HG03060 (cell line): ENCODE results near the gene GNG10.
"Not testable (repeated sequence)": the region's sequence is repeated elsewhere in the genome, so short reads cannot be mapped to it uniquely, and the experiment has no call there.

ENCODE experiments used
- ATAC-seq: cut with Tn5 transposase; IDR thresholded peaks from one replicate; pipeline ENCODE4 v1.9.1; 2021; ENCODE audit warnings: low read depth, moderate number of reproducible peaks; ENCODE audit not compliant: unreplicated experiment

Gene GNG10

DNA sequence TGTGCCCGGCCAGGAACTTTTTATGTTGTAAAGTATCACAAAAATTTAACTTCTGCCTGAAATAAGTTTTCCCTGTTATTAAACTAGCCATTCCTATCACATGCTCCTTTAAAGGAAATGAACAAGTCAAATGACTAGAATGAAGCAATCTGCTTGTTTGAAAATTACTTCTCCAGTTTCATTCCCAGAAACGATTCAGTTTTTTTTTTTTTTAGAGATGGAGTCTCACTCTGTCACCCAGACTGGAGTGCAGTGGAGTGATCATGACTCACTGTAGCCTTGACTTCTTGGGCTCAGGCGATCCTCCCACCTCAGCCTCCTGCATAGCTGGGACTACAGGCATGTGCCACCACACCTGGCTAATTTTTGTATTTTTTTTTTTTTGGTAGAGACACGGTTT, 13.3 kb upstream of the GNG10 start:
- no peak for ATAC-seq

DNA sequence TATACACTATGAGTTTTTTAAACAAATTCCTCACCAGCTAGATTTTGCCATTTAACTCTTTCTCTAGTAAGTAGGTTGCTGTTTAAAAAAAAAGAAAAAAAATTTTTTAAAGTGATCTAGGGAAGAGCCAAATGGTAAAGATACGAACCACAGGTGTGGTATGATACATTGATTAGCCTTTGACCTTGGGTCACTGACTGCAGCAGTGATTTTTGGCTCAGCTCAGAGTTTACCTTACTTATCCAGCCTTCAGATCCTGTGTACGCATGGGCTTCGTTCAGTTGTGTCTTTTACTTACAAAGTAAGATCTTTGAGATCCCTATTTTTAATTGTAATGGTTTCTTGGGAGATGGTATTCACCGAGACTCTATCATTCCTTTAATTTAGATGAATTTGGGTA, 12.4 kb upstream of the GNG10 start:
- ATAC-seq: no peak

DNA sequence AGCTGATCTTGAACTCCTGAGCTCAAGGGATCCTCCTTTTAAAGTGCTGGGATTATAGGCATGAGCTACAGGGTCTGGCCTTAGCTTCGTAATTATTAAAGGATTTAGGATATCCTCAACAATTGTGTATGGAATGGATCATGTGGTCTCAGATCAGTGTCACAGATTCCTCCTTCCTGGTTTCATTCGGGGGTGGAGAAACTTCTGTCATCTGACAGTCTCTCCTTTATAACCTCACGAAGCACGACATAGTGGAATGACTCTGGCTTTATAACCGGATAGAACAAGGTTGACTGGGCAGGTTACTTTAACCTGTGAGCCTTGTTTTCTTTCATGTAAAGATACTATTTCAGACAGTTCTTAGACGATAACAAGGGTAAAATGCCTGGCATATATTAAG, 4.4 kb upstream of the GNG10 start:
- no peak for ATAC-seq

DNA sequence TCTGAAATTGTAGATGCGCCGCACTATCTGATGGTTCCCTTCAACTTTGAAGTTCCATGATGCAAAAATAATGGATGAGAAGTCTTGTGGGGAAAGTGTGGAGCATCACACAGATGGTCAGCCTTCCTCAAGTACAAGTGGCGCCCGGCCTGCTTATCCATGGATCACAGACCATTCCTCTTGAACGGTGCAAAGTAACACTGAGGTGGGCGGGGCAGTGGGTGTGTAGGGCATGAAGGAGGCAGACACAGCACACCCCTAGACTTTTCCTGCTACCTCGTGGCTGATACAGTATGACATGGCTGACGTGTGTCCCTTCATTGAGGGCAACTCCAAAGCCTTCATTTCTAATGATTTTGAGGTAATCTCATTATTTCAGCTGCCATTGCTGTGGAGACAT, 2.5 kb upstream of the GNG10 start:
- no peak for ATAC-seq

DNA sequence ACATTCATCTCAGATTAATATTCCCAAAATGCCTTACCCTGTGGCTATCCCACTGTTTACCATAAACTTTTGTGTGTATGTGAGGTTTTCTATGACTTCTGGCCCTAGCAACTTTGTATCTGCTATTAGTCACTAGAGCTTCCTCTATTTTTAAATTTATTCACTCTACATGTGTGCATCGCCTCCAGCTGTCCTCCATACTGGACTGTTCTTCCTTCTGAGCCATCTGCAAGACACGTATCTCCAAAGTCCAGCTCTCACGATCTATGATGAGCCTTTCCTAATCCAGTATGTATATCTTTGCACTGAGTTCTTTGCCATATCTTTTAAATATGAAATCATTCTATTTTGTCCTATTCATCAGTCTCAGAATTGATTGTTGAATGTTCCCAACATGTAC, 1.7 kb upstream of the GNG10 start:
- ATAC-seq: no peak

DNA sequence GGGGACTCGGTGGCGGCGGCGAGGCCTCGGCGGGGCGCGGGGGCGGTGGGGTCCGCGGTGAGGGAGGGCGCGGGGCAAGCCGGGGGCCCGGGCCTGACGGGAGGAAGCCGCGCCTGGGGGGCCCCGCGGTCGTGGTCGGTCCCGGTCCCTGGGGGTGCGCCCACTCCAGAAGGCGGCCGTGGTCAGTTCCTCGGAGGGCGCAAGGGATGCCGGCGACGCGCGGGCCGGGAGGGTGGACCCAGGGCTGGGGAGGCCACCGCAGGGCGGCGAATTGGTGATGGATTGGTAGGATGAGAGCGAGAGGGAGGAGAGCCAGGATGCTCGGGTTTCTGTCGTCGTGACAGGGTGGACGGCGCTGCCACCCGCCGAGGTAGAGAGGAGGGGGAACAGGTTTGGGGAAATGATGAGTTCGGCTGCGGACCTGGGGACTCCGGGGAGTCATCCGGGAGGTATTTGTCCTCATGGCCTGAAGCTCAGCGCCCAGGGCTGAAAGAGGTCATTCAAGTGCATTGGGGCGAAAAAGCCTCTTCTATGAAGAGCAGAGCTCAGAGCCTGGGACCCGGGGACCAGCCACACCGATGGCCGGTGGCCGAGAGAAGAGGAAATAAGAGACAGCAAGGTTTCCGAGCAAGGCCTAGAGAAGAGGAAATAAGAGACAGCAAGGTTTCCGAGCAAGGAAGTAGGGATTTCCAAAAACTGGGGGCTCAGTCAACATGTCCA, 557 bp downstream of the GNG10 start:
- ATAC-seq: no peak

DNA sequence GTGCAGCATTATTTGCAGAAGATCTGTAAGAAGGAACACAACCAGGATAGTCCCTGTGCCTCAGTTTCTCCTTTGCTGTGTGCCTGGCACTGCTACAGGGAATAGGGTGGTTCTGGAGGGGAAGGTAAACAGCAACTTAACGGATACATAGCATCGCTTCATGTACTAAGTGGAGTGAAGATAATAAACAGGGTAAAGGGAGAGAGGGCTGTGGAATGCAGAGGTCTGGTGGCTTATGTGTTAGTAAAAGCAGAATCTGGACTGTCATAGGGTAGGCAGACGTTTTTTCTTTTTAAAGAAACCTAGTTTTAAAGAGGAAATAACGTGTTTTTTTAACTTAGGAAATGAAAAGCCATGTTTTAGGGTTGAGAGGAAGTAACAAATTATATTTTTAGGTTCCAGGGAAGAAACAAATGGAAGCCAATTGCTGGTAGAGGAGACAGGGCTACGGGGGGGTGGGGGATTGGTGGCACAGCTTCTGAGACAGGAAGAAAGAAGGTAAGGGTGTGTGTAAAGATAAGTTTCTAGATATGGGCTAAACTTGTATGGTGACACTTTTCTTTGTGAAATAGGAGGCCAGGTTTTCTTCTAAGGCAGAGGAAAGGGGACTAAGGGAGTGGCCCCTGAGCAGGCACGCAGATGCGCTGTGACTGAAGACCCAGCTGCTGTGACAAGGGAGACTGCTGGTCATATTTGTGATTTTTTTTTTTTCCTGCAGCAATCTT, 1.3 kb downstream of the GNG10 start:
- no peak for ATAC-seq

DNA sequence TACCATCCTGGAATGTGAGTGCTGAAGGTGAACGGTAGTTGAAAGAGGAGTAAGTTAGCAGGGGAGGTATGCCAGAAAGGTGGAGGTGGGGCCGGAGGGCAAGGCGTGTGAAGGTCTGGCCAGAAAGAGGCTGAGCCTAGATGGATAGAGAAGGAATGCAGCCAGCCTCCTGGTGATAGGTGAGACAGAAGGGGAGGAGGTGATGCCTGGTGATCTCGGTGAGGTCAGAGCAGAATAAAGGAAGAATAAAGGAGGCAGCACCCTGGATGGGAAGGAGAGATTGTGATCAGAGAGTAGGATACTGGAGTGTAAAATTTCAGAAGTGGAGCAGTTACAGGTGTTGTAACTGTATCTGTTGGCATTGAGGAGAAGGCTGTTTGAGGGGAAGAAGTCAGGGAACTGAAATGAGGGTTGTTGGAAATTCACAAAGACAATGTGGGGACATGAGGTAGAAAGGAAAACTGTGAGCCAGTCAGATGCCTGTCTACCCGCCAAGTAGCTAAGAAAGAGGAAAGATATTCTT, 2.0 kb downstream of the GNG10 start:
- ATAC-seq: no peak

DNA sequence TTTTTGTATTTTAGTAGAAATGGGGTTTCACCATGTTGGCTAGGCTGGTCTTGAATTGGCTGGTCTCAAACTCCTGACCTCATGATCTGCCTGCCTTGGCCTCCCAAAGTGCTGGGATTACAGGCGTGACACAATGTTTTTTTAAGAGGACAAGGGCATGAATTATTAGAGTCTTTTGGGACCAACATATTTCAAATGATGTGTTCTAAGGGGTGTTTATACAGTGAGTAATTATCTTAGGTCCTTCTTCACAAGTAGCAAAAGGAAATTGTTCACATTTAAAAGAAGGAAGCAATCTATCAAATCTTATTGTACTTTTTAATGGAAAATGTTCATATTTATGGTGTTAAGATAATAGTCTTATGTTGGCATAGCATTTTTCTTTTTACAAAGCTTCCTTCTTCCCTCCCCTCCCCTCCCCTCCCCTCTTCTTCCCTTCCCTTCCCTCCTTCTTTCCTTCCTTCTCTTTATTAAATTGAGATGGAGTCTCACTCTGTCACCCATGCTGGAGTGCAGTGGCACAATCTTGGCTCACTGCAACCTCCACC, 6.7 kb downstream of the GNG10 start:
- ATAC-seq: no peak

DNA sequence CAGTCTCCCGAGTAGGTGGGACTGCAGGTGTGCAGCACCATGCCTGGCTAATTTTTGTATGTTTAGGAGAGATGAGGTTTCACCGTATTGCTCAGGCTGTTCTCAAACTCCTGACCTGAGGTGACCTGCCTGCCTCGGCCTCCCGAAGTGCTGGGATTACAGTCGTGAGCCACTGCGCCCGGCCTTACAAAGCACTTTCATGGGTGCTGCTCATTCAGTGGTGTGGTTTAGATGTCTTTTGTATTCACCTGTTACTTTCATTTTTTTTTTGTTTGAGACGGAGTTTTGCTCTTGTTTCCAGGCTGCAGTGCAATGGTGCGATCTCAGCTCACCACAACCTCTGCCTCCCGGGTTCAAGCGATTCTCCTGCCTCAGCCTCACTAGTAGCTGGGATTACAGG, 7.2 kb downstream of the GNG10 start:
- ATAC-seq: not testable (repeated sequence)

DNA sequence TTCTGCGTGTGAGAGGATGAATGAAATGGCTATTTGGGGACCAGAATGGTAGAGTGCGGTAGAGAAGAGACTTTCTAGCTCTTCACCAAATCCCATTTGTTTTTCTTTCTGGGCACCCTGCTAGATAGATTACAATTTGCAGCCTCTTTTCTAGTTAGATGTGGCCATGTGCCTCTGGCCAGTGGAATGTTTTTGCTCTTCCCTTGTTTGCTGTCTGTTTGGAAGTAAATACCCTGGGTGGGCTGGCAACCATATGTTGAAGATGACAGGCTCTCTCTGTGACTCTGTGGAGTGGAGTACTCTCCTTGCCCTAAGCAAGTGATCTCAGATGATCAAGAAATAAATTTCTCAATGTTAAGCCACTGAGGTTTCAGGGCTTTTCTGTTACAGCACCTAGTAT, 12.9 kb downstream of the GNG10 start:
- ATAC-seq: no peak

DNA sequence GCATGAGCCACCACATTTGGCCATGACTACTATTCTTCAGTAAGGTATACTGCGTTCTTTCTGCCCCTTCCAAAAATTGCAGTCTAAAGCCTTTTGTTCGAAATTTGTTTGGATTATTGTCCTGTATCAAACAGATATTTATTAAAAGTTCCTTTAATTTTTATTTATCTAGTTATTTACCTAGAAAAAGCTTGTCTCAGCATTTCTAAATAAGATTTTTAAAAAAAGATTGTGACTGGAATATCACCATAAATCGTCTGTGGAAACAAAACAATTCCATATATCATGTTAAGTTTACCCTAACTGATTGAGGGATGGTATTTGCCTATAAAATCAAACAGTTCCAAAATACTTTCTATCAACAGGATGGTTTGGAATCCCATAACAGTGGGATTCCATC, 14.7 kb downstream of the GNG10 start:
- ATAC-seq: no peak

DNA sequence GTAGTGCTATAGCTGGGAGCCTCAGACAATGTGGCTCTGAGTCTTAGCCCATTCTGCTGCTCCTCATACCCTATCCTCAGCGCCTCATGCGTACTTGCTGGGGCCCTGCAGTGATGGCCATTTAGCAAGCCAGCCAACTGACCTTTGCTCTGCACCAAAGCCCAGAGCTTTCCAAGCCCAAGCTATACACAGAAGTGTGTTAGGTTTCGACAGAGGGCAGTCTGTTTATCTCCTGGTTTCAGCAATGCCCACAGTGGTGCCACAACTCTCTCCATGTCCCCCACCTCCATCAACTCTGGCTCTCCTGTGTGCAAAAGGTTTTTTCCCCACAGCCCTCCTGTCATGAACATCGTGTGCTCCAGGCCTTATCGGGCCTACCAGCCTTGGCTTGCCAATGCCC, 16.9 kb downstream of the GNG10 start:
- ATAC-seq: no peak

DNA sequence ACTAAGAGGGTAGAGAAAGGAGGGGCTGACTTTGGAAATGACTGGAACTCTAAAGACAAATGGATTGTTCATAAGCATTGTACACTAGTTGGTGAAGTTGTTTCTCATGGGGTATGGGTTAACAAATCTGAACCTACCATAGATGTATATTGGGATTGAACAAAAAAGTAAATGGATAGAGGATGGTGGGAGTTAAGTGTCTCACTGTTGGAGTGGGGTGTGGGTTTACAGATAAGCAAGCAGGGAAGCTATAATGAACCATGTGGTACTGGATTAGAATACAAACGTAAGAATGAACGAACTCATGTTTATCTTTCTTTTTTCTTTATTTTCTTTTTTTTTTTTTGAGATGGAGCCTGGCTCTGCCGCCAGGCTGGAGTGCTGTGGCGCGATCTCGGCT, 17.8 kb downstream of the GNG10 start:
- ATAC-seq: no peak

DNA sequence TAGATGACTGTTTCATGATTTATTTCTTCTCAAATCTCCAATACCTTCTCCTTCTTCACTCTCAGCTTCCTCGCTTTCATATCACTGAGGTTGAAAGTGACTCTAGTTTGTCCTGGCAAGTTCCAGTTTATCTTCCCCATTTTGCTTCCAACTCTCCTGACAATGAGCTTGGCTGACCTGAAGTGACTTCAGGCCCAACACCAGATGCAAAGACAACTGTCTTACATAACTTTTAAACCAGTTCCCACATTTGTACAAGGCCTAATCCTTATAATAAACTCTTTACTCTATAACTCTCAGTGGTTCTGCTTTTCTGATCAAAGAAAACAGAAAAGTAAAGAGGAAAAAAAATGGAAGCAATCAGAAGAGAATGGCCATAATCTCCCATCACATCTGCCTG, 22.0 kb downstream of the GNG10 start:
- no peak for ATAC-seq

DNA sequence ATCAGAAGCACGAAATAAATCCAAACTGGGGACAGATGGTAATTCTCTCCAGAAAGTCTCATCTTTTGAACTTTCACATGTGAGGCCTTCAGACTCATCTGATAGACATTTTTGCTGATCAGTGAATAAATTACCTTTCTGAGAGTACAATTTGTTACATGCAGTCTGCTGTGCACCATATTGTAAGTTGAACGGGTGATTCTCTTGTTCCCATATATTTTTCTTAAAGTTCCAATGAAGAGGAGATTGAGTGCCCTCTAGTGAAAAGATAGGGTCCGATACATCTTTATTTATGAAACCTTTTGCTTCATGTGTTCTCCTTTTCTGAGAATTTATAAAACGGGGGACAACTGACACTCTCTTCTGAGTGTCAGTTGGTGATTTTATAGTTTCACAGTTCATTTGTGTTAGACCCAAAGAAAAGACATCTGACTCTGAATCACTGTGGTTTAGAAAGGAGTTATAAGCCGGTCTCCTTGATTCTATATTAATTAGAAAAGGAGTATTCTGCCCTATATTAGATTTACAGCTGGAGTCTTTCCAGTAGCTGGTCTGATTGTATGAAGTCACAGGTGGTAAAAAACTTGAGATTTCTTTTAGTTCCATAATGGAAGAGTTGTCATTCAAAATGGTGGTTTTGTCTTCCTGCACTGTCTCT, 30.4 kb downstream of the GNG10 start:
- no peak for ATAC-seq

DNA sequence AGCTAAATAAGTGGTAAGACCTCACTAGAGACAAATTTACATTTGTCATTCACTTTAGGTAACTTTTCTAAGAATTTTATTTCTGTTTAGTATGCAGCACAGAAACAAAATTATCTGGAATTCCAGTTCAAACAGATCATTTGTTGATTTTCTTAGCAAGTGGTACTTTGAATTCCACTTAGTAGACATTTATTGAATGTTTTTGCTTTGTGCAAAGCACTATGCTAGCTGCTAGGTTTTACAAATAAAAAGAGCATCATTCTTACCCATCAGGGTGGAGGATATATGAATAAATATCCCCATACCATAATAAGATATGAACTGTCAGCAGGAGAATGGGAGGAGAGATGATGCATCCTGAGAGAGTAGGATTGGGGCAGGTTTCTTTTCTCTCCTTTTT, 35.4 kb downstream of the GNG10 start:
- no peak for ATAC-seq

DNA sequence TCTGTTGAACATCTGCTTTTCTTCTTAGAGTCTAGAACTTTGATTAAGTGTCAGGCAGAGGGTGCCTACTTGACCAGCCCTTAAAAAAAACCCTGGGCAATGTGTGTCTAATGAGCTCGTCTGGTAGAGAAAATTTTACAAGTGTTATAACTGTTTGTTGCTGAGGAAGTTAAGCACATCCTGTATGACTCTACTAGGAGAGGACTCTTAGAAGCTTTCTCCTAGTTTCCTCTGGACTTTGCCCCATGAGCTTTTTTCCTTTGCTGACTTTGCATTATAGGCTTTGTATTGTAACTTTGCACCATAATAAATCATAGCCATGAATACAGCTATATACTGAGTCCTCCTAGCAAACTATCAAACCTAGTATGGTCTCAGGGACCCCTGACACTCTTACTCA, 39.4 kb downstream of the GNG10 start:
- no peak for ATAC-seq

DNA sequence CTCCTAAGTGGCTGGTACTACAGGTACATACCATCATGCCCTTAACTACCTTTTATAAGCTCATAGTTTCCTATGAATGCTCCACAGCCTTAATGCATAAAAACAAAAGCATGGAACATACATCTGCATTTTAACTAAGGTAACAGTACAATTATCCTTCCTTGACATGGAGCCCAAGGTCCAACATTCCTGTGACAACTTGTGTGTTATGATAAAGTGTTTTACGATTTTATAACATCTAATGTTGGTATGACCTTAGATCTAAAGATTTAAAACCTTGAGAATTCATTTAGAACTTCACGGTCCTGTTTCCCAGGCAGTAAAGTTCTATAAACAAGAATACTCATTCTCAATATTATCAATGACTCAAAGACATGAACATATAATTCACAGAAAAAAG, 43.1 kb downstream of the GNG10 start:
- ATAC-seq: no peak

DNA sequence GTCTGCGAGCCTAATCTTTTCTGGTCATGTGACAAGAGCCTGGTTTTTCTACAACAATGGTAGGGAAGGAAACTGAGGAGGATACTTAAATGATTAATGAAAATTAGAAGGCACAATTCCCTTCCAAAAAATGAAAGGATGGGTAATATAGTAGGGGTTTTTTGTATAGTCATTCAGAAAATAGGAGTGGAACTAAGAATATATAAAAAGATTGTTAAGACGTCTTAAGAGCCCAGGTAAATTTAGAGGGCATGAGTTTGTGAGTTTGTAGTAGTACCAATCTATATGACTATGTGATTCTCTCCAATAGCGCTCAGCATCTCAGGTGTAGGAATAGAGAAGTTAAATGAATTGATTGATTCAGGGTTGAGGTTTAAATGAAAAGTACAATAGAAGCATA, 50.1 kb downstream of the GNG10 start:
- no peak for ATAC-seq

DNA sequence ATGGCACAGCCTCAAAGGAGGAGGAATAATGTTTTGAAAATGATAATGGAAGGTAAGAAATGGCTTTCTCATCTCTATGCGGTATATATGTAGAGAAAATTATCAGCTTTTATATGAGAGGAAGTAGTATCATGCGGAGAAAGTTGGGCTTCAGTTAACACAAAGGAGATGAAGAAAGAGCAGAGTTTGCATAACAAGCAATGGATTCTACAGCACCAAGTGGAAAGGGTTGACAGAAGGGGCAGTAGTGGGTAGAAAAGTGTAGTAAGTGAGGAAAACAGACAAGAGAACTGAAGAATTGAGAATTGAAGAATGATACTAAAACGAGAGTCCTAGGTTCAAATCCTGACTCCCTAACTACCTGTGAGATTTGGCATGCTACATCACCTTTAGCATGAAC, 51.0 kb downstream of the GNG10 start:
- ATAC-seq: no peak
